GM23338 (cell line): Measurements from ENCODE around the gene SLC30A5.

Experiments used
- CTCF ChIP-seq, 2 experiments: fragments of 200-600 bp in 1 of 2; sonication (generic) in 1 of 2; conservative IDR thresholded peaks; 2 replicates each; pipeline versions ENCODE4 v1.5.1 to v1.6.1; 2016 to 2017; ENCODE audit warnings: antibody characterized with exemption in 2 of 2, low read depth in 2 of 2, mild to moderate bottlenecking in 2 of 2, moderate library complexity in 1 of 2
- EZH2 ChIP-seq: fragments of 200-600 bp; sonication (generic); IDR thresholded peaks from one replicate; pipeline ENCODE4 v1.8.0; 2017; ENCODE audit warnings: antibody characterized with exemption, mild to moderate bottlenecking, low read depth; ENCODE audit not compliant: unreplicated experiment
- EZH2phosphoT487 ChIP-seq: fragments of 200-600 bp; sonication (generic); IDR thresholded peaks from one replicate; pipeline ENCODE4 v1.8.1; 2018; ENCODE audit warnings: antibody characterized with exemption; ENCODE audit not compliant: unreplicated experiment
- NANOG ChIP-seq: IDR thresholded peaks from 2 replicates; pipeline ENCODE4 v1.6.1; 2016; ENCODE audit warnings: antibody characterized with exemption, borderline replicate concordance

GRCh38 chr5:69092969-69093368, 845 bp upstream of the SLC30A5 start:
- TF ChIP-seq EZH2phosphoT487 (no peak), CTCF (conservative IDR thresholded peaks at IDR 0.05; ENCODE audit: low read depth in 2 of 2) (no peak), NANOG (no peak), EZH2 (no peak)
